Measurements from ENCODE around the gene GOSR2.

Gene GOSR2

GRCh38 chr17:46894476-46895151, 28.3 kb upstream of the GOSR2 start:
- TF ChIP-seq ZNF274 (IDR thresholded peaks at IDR 0.05; ENCODE audit: low read depth, low read length): no peak
- TF ChIP-seq YY1 (IDR thresholded peaks at IDR 0.05; ENCODE audit: insufficient read depth, insufficient read length): no peak
- no peak for TF ChIP-seq SUZ12 (IDR thresholded peaks at IDR 0.05; ENCODE audit: extremely low read depth, insufficient read depth, insufficient read length)
- H3K9me3 ChIP-seq (ENCODE audit: insufficient read depth, low read length): peaks cover 8% of the 10 kb centered on the region; the same call in 1 of the 2 replicates
- H3K9ac ChIP-seq (ENCODE audit: insufficient read length, low read depth): no peak overlapping the region
- H3K27me3 ChIP-seq (ENCODE audit: insufficient read depth, insufficient read length): peaks cover 4% of the 10 kb centered on the region
- H3K4me3 ChIP-seq (ENCODE audit: insufficient read length, low read depth): no peak overlapping the region
- no peak for DNase-seq (ENCODE audit: low read depth, low spot score)
- no peaks in the 10 kb centered on the region for H3K36me3 ChIP-seq (ENCODE audit: insufficient read depth, insufficient read length, low read length)
- peaks cover 12% of the 10 kb centered on the region for H3K4me1 ChIP-seq (ENCODE audit: insufficient read depth, insufficient read length)

GRCh38 chr17:46895171-46895570, 27.8 kb upstream of the GOSR2 start:
- no peak overlapping the region for H3K9ac ChIP-seq (ENCODE audit: insufficient read length, low read depth)
- H3K9me3 ChIP-seq (ENCODE audit: insufficient read depth, low read length): peaks cover 8% of the 10 kb centered on the region; the same call in 1 of the 2 replicates
- peaks cover 4% of the 10 kb centered on the region for H3K27me3 ChIP-seq (ENCODE audit: insufficient read depth, insufficient read length)
- DNase-seq (ENCODE audit: low read depth, low spot score): no peak
- H3K4me1 ChIP-seq (ENCODE audit: insufficient read depth, insufficient read length): peaks cover 12% of the 10 kb centered on the region
- TF ChIP-seq ZNF274 (IDR thresholded peaks at IDR 0.05; ENCODE audit: low read depth, low read length): no peak
- TF ChIP-seq YY1 (IDR thresholded peaks at IDR 0.05; ENCODE audit: insufficient read depth, insufficient read length): no peak
- no peak for TF ChIP-seq SUZ12 (IDR thresholded peaks at IDR 0.05; ENCODE audit: extremely low read depth, insufficient read depth, insufficient read length)
- no peaks in the 10 kb centered on the region for H3K36me3 ChIP-seq (ENCODE audit: insufficient read depth, insufficient read length, low read length)
- no peak overlapping the region for H3K4me3 ChIP-seq (ENCODE audit: insufficient read length, low read depth)

- H3K4me3 ChIP-seq (ENCODE audit: insufficient read length, low read depth): no peak overlapping the region
- DNase-seq (ENCODE audit: low read depth, low spot score): no peak
- H3K9ac ChIP-seq (ENCODE audit: insufficient read length, low read depth): no peak overlapping the region
- peaks cover 9% of the 10 kb centered on the region for H3K4me1 ChIP-seq (ENCODE audit: insufficient read depth, insufficient read length)
- peaks cover 8% of the 10 kb centered on the region; the same call in 1 of the 2 replicates for H3K9me3 ChIP-seq (ENCODE audit: insufficient read depth, low read length)
- no peaks in the 10 kb centered on the region for H3K36me3 ChIP-seq (ENCODE audit: insufficient read depth, insufficient read length, low read length)
- peaks cover 4% of the 10 kb centered on the region for H3K27me3 ChIP-seq (ENCODE audit: insufficient read depth, insufficient read length)
- TF ChIP-seq YY1 (IDR thresholded peaks at IDR 0.05; ENCODE audit: insufficient read depth, insufficient read length) (no peak), ZNF274 (IDR thresholded peaks at IDR 0.05; ENCODE audit: low read depth, low read length) (no peak), SUZ12 (IDR thresholded peaks at IDR 0.05; ENCODE audit: extremely low read depth, insufficient read depth, insufficient read length) (no peak)
Observed at GRCh38 chr17:46896991-46897390, 26.0 kb upstream of the GOSR2 start.

GRCh38 chr17:46898364-46898763, 24.6 kb upstream of the GOSR2 start:
- Histone ChIP-seq H3K9me3 (ENCODE audit: insufficient read depth, low read length) (peaks cover 8% of the 10 kb centered on the region; the same call in 1 of the 2 replicates), H3K36me3 (ENCODE audit: insufficient read depth, insufficient read length, low read length) (no peaks in the 10 kb centered on the region), H3K27me3 (ENCODE audit: insufficient read depth, insufficient read length) (no peaks in the 10 kb centered on the region), H3K4me1 (ENCODE audit: insufficient read depth, insufficient read length) (peaks cover 9% of the 10 kb centered on the region), H3K9ac (ENCODE audit: insufficient read length, low read depth) (no peak overlapping the region), H3K4me3 (ENCODE audit: insufficient read length, low read depth) (no peak overlapping the region)
- DNase-seq (ENCODE audit: low read depth, low spot score): no peak
- no peak for TF ChIP-seq ZNF274 (IDR thresholded peaks at IDR 0.05; ENCODE audit: low read depth, low read length)
- no peak for TF ChIP-seq SUZ12 (IDR thresholded peaks at IDR 0.05; ENCODE audit: extremely low read depth, insufficient read depth, insufficient read length)
- no peak for TF ChIP-seq YY1 (IDR thresholded peaks at IDR 0.05; ENCODE audit: insufficient read depth, insufficient read length)

GRCh38 chr17:46898860-46899259, 24.1 kb upstream of the GOSR2 start:
- Histone ChIP-seq H3K9ac (ENCODE audit: insufficient read length, low read depth) (no peak overlapping the region), H3K27me3 (ENCODE audit: insufficient read depth, insufficient read length) (no peaks in the 10 kb centered on the region), H3K4me3 (ENCODE audit: insufficient read length, low read depth) (no peak overlapping the region), H3K36me3 (ENCODE audit: insufficient read depth, insufficient read length, low read length) (no peaks in the 10 kb centered on the region), H3K9me3 (ENCODE audit: insufficient read depth, low read length) (peaks cover 8% of the 10 kb centered on the region; the same call in 1 of the 2 replicates), H3K4me1 (ENCODE audit: insufficient read depth, insufficient read length) (peaks cover 9% of the 10 kb centered on the region)
- DNase-seq (ENCODE audit: low read depth, low spot score): no peak
- TF ChIP-seq SUZ12 (IDR thresholded peaks at IDR 0.05; ENCODE audit: extremely low read depth, insufficient read depth, insufficient read length): no peak
- TF ChIP-seq YY1 (IDR thresholded peaks at IDR 0.05; ENCODE audit: insufficient read depth, insufficient read length): no peak
- TF ChIP-seq ZNF274 (IDR thresholded peaks at IDR 0.05; ENCODE audit: low read depth, low read length): no peak

GRCh38 chr17:46901291-46901690, 21.7 kb upstream of the GOSR2 start:
- TF ChIP-seq ZNF274 (IDR thresholded peaks at IDR 0.05; ENCODE audit: low read depth, low read length) (no peak), YY1 (IDR thresholded peaks at IDR 0.05; ENCODE audit: insufficient read depth, insufficient read length) (no peak), SUZ12 (IDR thresholded peaks at IDR 0.05; ENCODE audit: extremely low read depth, insufficient read depth, insufficient read length) (no peak)
- Histone ChIP-seq H3K36me3 (ENCODE audit: insufficient read depth, insufficient read length, low read length) (no peaks in the 10 kb centered on the region), H3K4me3 (ENCODE audit: insufficient read length, low read depth) (no peak overlapping the region), H3K9ac (ENCODE audit: insufficient read length, low read depth) (no peak overlapping the region), H3K9me3 (ENCODE audit: insufficient read depth, low read length) (peaks cover 8% of the 10 kb centered on the region; the same call in 1 of the 2 replicates), H3K27me3 (ENCODE audit: insufficient read depth, insufficient read length) (no peaks in the 10 kb centered on the region), H3K4me1 (ENCODE audit: insufficient read depth, insufficient read length) (peaks cover 6% of the 10 kb centered on the region)
- DNase-seq (ENCODE audit: low read depth, low spot score): no peak

GRCh38 chr17:46903762-46904672, 18.9 kb upstream of the GOSR2 start:
- Histone ChIP-seq H3K36me3 (ENCODE audit: insufficient read depth, insufficient read length, low read length) (no peaks in the 10 kb centered on the region), H3K9ac (ENCODE audit: insufficient read length, low read depth) (no peak overlapping the region), H3K9me3 (ENCODE audit: insufficient read depth, low read length) (peaks cover 2% of the 10 kb centered on the region; the same call in 1 of the 2 replicates), H3K4me3 (ENCODE audit: insufficient read length, low read depth) (no peak overlapping the region), H3K27me3 (ENCODE audit: insufficient read depth, insufficient read length) (peaks cover 4% of the 10 kb centered on the region), H3K4me1 (ENCODE audit: insufficient read depth, insufficient read length) (peaks cover 6% of the 10 kb centered on the region)
- no peak for DNase-seq (ENCODE audit: low read depth, low spot score)
- TF ChIP-seq ZNF274 (IDR thresholded peaks at IDR 0.05; ENCODE audit: low read depth, low read length) (no peak), SUZ12 (IDR thresholded peaks at IDR 0.05; ENCODE audit: extremely low read depth, insufficient read depth, insufficient read length) (no peak), YY1 (IDR thresholded peaks at IDR 0.05; ENCODE audit: insufficient read depth, insufficient read length) (no peak)
